ENCODE results near the gene SMYD1. TPM values are rescaled to one million over a fixed set of nuclear protein-coding genes. Genes with fewer than 3 reads are reported as not detected.

SMYD1 gene
- polyA plus RNA-seq, 1 donor from 2014 or later: not detected

GRCh38 chr2:88110830-88111229 is 43.2 kb downstream of the SMYD1 start:
- no peaks in the 10 kb centered on the region for H3K9me2 ChIP-seq (ENCODE audit: insufficient read depth, low read length)
- H3K27me3 ChIP-seq (ENCODE audit: insufficient read depth, low read depth, low read length): no peaks in the 10 kb centered on the region
- no peaks in the 10 kb centered on the region for H3K9me3 ChIP-seq (ENCODE audit: low read length)
- no peak overlapping the region for H2AFZ ChIP-seq (ENCODE audit: low read depth, low read length)
- H4K20me1 ChIP-seq (ENCODE audit: insufficient read depth): no peaks in the 10 kb centered on the region
- H3K4me3 ChIP-seq (ENCODE audit: low read length): no peak overlapping the region
- no peak overlapping the region for H3K27ac ChIP-seq (ENCODE audit: low read length)
- no peaks in the 10 kb centered on the region for H3F3A ChIP-seq (ENCODE audit: insufficient read depth, low read length, poor library complexity, severe bottlenecking)
- H3K4me2 ChIP-seq (ENCODE audit: low read length): no peak overlapping the region
- H3K79me2 ChIP-seq (replicated peaks; ENCODE audit: insufficient read depth, low read length): no peaks in the 10 kb centered on the region
- H3K36me3 ChIP-seq (ENCODE audit: insufficient read depth, low read length): no peaks in the 10 kb centered on the region
- no peak for TF ChIP-seq EP300 (conservative IDR thresholded peaks at IDR 0.05; ENCODE audit: poor library complexity, severe bottlenecking)
- H3K9ac ChIP-seq (ENCODE audit: low read length): no peak overlapping the region

- H3K9me3 ChIP-seq (ENCODE audit: low read length): no peaks in the 10 kb centered on the region
- H3K4me2 ChIP-seq (ENCODE audit: low read length): no peak overlapping the region
- TF ChIP-seq EP300 (conservative IDR thresholded peaks at IDR 0.05; ENCODE audit: poor library complexity, severe bottlenecking) (no peak), REST (IDR thresholded peaks at IDR 0.05; ENCODE audit: borderline replicate concordance) (no peak), SMC3 (conservative IDR thresholded peaks at IDR 0.05; ENCODE audit: poor library complexity) (no peak), CTCF (IDR thresholded peaks at IDR 0.05; ENCODE audit: poor library complexity, severe bottlenecking) (no peak), MXI1 (conservative IDR thresholded peaks at IDR 0.05; ENCODE audit: poor library complexity, severe bottlenecking) (no peak), RAD21 (conservative IDR thresholded peaks at IDR 0.05) (no peak), TAF1 (IDR thresholded peaks at IDR 0.05; ENCODE audit: low read depth) (no peak), POLR2AphosphoS5 (IDR thresholded peaks at IDR 0.05) (no peak), EZH2 (IDR thresholded peaks at IDR 0.05; ENCODE audit: borderline replicate concordance, insufficient read depth, low read length, poor library complexity, severe bottlenecking) (no peak)
These were observed 45.4 kb downstream of the SMYD1 start for GRCh38 chr2:88113069-88113468.

GRCh38 chr2:88114889-88115288 is 47.3 kb downstream of the SMYD1 start:
- H3K27me3 ChIP-seq (ENCODE audit: insufficient read depth, low read depth, low read length): no peaks in the 10 kb centered on the region
- no peaks in the 10 kb centered on the region for H3K79me2 ChIP-seq (replicated peaks; ENCODE audit: insufficient read depth, low read length)
- H3K9me2 ChIP-seq (ENCODE audit: insufficient read depth, low read length): no peaks in the 10 kb centered on the region
- no peak overlapping the region for H3K4me3 ChIP-seq (ENCODE audit: low read length)
- TF ChIP-seq POLR2AphosphoS5 (IDR thresholded peaks at IDR 0.05): no peak
- TF ChIP-seq MXI1 (conservative IDR thresholded peaks at IDR 0.05; ENCODE audit: poor library complexity, severe bottlenecking): no peak
- TF ChIP-seq CTCF (IDR thresholded peaks at IDR 0.05; ENCODE audit: poor library complexity, severe bottlenecking): no peak
- no peak for TF ChIP-seq TAF1 (IDR thresholded peaks at IDR 0.05; ENCODE audit: low read depth)
- no peak for TF ChIP-seq REST (IDR thresholded peaks at IDR 0.05; ENCODE audit: borderline replicate concordance)
- no peak for TF ChIP-seq EP300 (conservative IDR thresholded peaks at IDR 0.05; ENCODE audit: poor library complexity, severe bottlenecking)
- TF ChIP-seq EZH2 (IDR thresholded peaks at IDR 0.05; ENCODE audit: borderline replicate concordance, insufficient read depth, low read length, poor library complexity, severe bottlenecking): no peak
- TF ChIP-seq RAD21 (conservative IDR thresholded peaks at IDR 0.05): no peak
- no peak for TF ChIP-seq SMC3 (conservative IDR thresholded peaks at IDR 0.05; ENCODE audit: poor library complexity)
- no peak overlapping the region for H2AFZ ChIP-seq (ENCODE audit: low read depth, low read length)
- H3K9ac ChIP-seq (ENCODE audit: low read length): no peak overlapping the region
- H3F3A ChIP-seq (ENCODE audit: insufficient read depth, low read length, poor library complexity, severe bottlenecking): no peaks in the 10 kb centered on the region
- no peaks in the 10 kb centered on the region for H4K20me1 ChIP-seq (ENCODE audit: insufficient read depth)
- no peak overlapping the region for H3K4me2 ChIP-seq (ENCODE audit: low read length)
- no peak overlapping the region for H3K27ac ChIP-seq (ENCODE audit: low read length)
- H3K9me3 ChIP-seq (ENCODE audit: low read length): no peaks in the 10 kb centered on the region
- H3K36me3 ChIP-seq (ENCODE audit: insufficient read depth, low read length): no peaks in the 10 kb centered on the region

More at GRCh38 chr2:88113069-88113468, 45.4 kb downstream of the SMYD1 start:
- H3K36me3 ChIP-seq (ENCODE audit: insufficient read depth, low read length): no peaks in the 10 kb centered on the region
- H3K9me2 ChIP-seq (ENCODE audit: insufficient read depth, low read length): no peaks in the 10 kb centered on the region
- H3K9ac ChIP-seq (ENCODE audit: low read length): no peak overlapping the region
- no peak overlapping the region for H2AFZ ChIP-seq (ENCODE audit: low read depth, low read length)
- H3K79me2 ChIP-seq (replicated peaks; ENCODE audit: insufficient read depth, low read length): no peaks in the 10 kb centered on the region
- H3F3A ChIP-seq (ENCODE audit: insufficient read depth, low read length, poor library complexity, severe bottlenecking): no peaks in the 10 kb centered on the region
- no peak overlapping the region for H3K4me3 ChIP-seq (ENCODE audit: low read length)
- no peaks in the 10 kb centered on the region for H3K27me3 ChIP-seq (ENCODE audit: insufficient read depth, low read depth, low read length)
- H4K20me1 ChIP-seq (ENCODE audit: insufficient read depth): no peaks in the 10 kb centered on the region
- no peak overlapping the region for H3K27ac ChIP-seq (ENCODE audit: low read length)

Measured in neural cell (in vitro differentiated cells).